Effector memory CD4-positive, alpha-beta T cell (primary cell): Measurements from ENCODE around the gene ERC2.

Experiments
- DNase-seq, 3 donors: peaks; one replicate each; pipeline ENCODE4 v3.0.0-alpha.2; 2020
- H3K27ac ChIP-seq: 2 replicates; pipeline ENCODE4 v1.7.0; 2013; ENCODE audit warnings: mild to moderate bottlenecking, low read length, moderate library complexity; ENCODE audit not compliant: insufficient read depth, poor library complexity, severe bottlenecking
- H3K27me3 ChIP-seq: replicated peaks from 2 replicates; pipeline ENCODE4 v1.7.0; 2013; ENCODE audit warnings: mild to moderate bottlenecking, low read length; ENCODE audit not compliant: insufficient read depth, control insufficient read depth, poor library complexity, severe bottlenecking
- H3K36me3 ChIP-seq: 2 replicates; pipeline ENCODE4 v1.7.0; 2013; ENCODE audit warnings: mild to moderate bottlenecking, low read length, moderate library complexity; ENCODE audit not compliant: control insufficient read depth, insufficient read depth
- H3K4me1 ChIP-seq: 2 replicates; pipeline ENCODE4 v1.7.0; 2013; ENCODE audit warnings: low read length, mild to moderate bottlenecking; ENCODE audit not compliant: control insufficient read depth, insufficient read depth, poor library complexity, severe bottlenecking
- H3K4me3 ChIP-seq: 2 replicates; pipeline ENCODE4 v1.7.0; 2013; ENCODE audit warnings: low read length, low read depth, mild to moderate bottlenecking; ENCODE audit not compliant: insufficient read depth, poor library complexity, severe bottlenecking
- H3K9me3 ChIP-seq: 2 replicates; pipeline ENCODE4 v1.7.0; 2013; ENCODE audit warnings: mild to moderate bottlenecking, low read length, moderate library complexity; ENCODE audit not compliant: control insufficient read depth

ERC2 gene

GRCh38 chr3:55804170-55805095 lies 663.8 kb downstream of the ERC2 start:
- Histone ChIP-seq H3K27ac (no peak overlapping the region), H3K4me3 (no peak overlapping the region), H3K36me3 (no peaks in the 10 kb centered on the region), H3K9me3 (no peaks in the 10 kb centered on the region), H3K4me1 (no peaks in the 10 kb centered on the region), H3K27me3 (no peaks in the 10 kb centered on the region)
- no peak for DNase-seq

- Histone ChIP-seq H3K9me3 (no peaks in the 10 kb centered on the region), H3K4me3 (no peak overlapping the region), H3K27me3 (no peaks in the 10 kb centered on the region), H3K36me3 (no peaks in the 10 kb centered on the region), H3K27ac (no peak overlapping the region), H3K4me1 (no peaks in the 10 kb centered on the region)
- no peak for DNase-seq
Measured at GRCh38 chr3:55802816-55803215, 665.5 kb downstream of the ERC2 start.

- Histone ChIP-seq H3K4me3 (no peak overlapping the region), H3K27me3 (no peaks in the 10 kb centered on the region), H3K4me1 (no peaks in the 10 kb centered on the region), H3K36me3 (no peaks in the 10 kb centered on the region), H3K9me3 (no peaks in the 10 kb centered on the region), H3K27ac (no peak overlapping the region)
- DNase-seq = no peak
Measured at GRCh38 chr3:55801676-55802075, 666.6 kb downstream of the ERC2 start.

GRCh38 chr3:55801068-55801467 lies 667.2 kb downstream of the ERC2 start:
- Histone ChIP-seq H3K27me3 (no peaks in the 10 kb centered on the region), H3K27ac (no peak overlapping the region), H3K36me3 (no peaks in the 10 kb centered on the region), H3K9me3 (no peaks in the 10 kb centered on the region), H3K4me1 (no peaks in the 10 kb centered on the region), H3K4me3 (no peak overlapping the region)
- DNase-seq = no peak

- Histone ChIP-seq H3K27me3 (no peaks in the 10 kb centered on the region), H3K27ac (no peak overlapping the region), H3K9me3 (no peaks in the 10 kb centered on the region), H3K4me3 (no peak overlapping the region), H3K4me1 (no peaks in the 10 kb centered on the region), H3K36me3 (no peaks in the 10 kb centered on the region)
- DNase-seq = no peak
Measured at GRCh38 chr3:55797775-55798174, 670.5 kb downstream of the ERC2 start.

- no peak for DNase-seq
- no peaks in the 10 kb centered on the region for H3K4me1 ChIP-seq
Measured at GRCh38 chr3:55797084-55797483, 671.2 kb downstream of the ERC2 start.

GRCh38 chr3:55796533-55796932 lies 671.7 kb downstream of the ERC2 start:
- Histone ChIP-seq H3K27me3 (no peaks in the 10 kb centered on the region), H3K36me3 (no peaks in the 10 kb centered on the region), H3K4me3 (no peak overlapping the region), H3K27ac (no peak overlapping the region), H3K4me1 (no peaks in the 10 kb centered on the region), H3K9me3 (no peaks in the 10 kb centered on the region)
- no peak for DNase-seq

More at GRCh38 chr3:55797084-55797483, 671.2 kb downstream of the ERC2 start:
- no peaks in the 10 kb centered on the region for H3K27me3 ChIP-seq
- no peaks in the 10 kb centered on the region for H3K9me3 ChIP-seq
- H3K27ac ChIP-seq = no peak overlapping the region
- H3K4me3 ChIP-seq = no peak overlapping the region
- H3K36me3 ChIP-seq = no peaks in the 10 kb centered on the region

- H3K4me1 ChIP-seq = no peaks in the 10 kb centered on the region
- no peaks in the 10 kb centered on the region for H3K27me3 ChIP-seq
- no peak overlapping the region for H3K27ac ChIP-seq
- no peak overlapping the region for H3K4me3 ChIP-seq
- no peaks in the 10 kb centered on the region for H3K36me3 ChIP-seq
- DNase-seq = no peak
- H3K9me3 ChIP-seq = no peaks in the 10 kb centered on the region
Measured at GRCh38 chr3:55795746-55796145, 672.5 kb downstream of the ERC2 start.

- no peaks in the 10 kb centered on the region for H3K9me3 ChIP-seq
- no peaks in the 10 kb centered on the region for H3K4me1 ChIP-seq
- no peak overlapping the region for H3K4me3 ChIP-seq
- H3K27me3 ChIP-seq = no peaks in the 10 kb centered on the region
- no peak overlapping the region for H3K27ac ChIP-seq
- H3K36me3 ChIP-seq = no peaks in the 10 kb centered on the region
- no peak for DNase-seq
Measured at GRCh38 chr3:55795296-55795695, 673.0 kb downstream of the ERC2 start.

GRCh38 chr3:55792742-55793141 lies 675.5 kb downstream of the ERC2 start:
- H3K36me3 ChIP-seq = no peaks in the 10 kb centered on the region
- no peak for DNase-seq
- no peak overlapping the region for H3K4me3 ChIP-seq

More at GRCh38 chr3:55792742-55793141, 675.5 kb downstream of the ERC2 start:
- Histone ChIP-seq H3K4me1 (no peaks in the 10 kb centered on the region), H3K9me3 (no peaks in the 10 kb centered on the region), H3K27me3 (no peaks in the 10 kb centered on the region), H3K27ac (no peak overlapping the region)
